SIG-M5 treated with dmso at 0.1 percent for 504 hours (cell line): ENCODE data around the gene CNTNAP2.
"Not testable (repeated sequence)": the region's sequence is repeated elsewhere in the genome, so short reads cannot be mapped to it uniquely, and the experiment has no call there.

Source experiments
- DNase-seq: peaks from one replicate; lab custom pipeline; 2025; ENCODE audit not compliant: unreplicated experiment; lab: John Stamatoyannopoulos, UW

Gene CNTNAP2

GRCh38 chr7:147678943-147679342, 1562.3 kb downstream of the CNTNAP2 start:
- DNase-seq: no peak

GRCh38 chr7:147681530-147681929, 1564.9 kb downstream of the CNTNAP2 start:
- no peak for DNase-seq

- DNase-seq: no peak
Observed at GRCh38 chr7:147700702-147701101, 1584.1 kb downstream of the CNTNAP2 start.

GRCh38 chr7:147707926-147708325, 1591.3 kb downstream of the CNTNAP2 start:
- DNase-seq: no peak

GRCh38 chr7:147708871-147709270, 1592.3 kb downstream of the CNTNAP2 start:
- DNase-seq: no peak

- no peak for DNase-seq
Observed at GRCh38 chr7:147711447-147711846, 1594.8 kb downstream of the CNTNAP2 start.

- no peak for DNase-seq
Observed at GRCh38 chr7:147721962-147722830, 1605.6 kb downstream of the CNTNAP2 start.

- DNase-seq: no peak
Observed at GRCh38 chr7:147723536-147723935, 1606.9 kb downstream of the CNTNAP2 start.

GRCh38 chr7:147731311-147731710, 1614.7 kb downstream of the CNTNAP2 start:
- DNase-seq: no peak

- not testable (repeated sequence) for DNase-seq
Observed at GRCh38 chr7:147737559-147738214, 1621.1 kb downstream of the CNTNAP2 start.

GRCh38 chr7:147742301-147742700, 1625.7 kb downstream of the CNTNAP2 start:
- no peak for DNase-seq

GRCh38 chr7:147756300-147756699, 1639.7 kb downstream of the CNTNAP2 start:
- DNase-seq: no peak

- no peak for DNase-seq
Observed at GRCh38 chr7:147759327-147759943, 1642.8 kb downstream of the CNTNAP2 start.

- DNase-seq: no peak
Observed at GRCh38 chr7:147765301-147765700, 1648.7 kb downstream of the CNTNAP2 start.

GRCh38 chr7:147771344-147771743, 1654.7 kb downstream of the CNTNAP2 start:
- DNase-seq: no peak

GRCh38 chr7:147774461-147774860, 1657.9 kb downstream of the CNTNAP2 start:
- no peak for DNase-seq

- DNase-seq: no peak
Observed at GRCh38 chr7:147775516-147776284, 1659.1 kb downstream of the CNTNAP2 start.

GRCh38 chr7:147777309-147777708, 1660.7 kb downstream of the CNTNAP2 start:
- DNase-seq: no peak

GRCh38 chr7:147779949-147780348, 1663.3 kb downstream of the CNTNAP2 start:
- no peak for DNase-seq

GRCh38 chr7:147796581-147796980, 1680.0 kb downstream of the CNTNAP2 start:
- no peak for DNase-seq

GRCh38 chr7:147798001-147798400, 1681.4 kb downstream of the CNTNAP2 start:
- no peak for DNase-seq
